IMR-90 (cell line): Measurements from ENCODE around the gene PRSS23. TPM values are rescaled to one million over a fixed set of nuclear protein-coding genes. Genes with fewer than 3 reads are reported as not detected.

Source experiments
- ATAC-seq: fragments of 200-7000 bp; cut with Tn5 transposase; 2 replicates; pipeline ENCODE4 v1.9.1; 2020; ENCODE audit warnings: low read depth, mild to moderate bottlenecking, moderate library complexity
- BruUV-seq: library from RNA; stranded (reverse); fragments of 400-500 nt; replicated peaks from 2 replicates; lab custom pipeline; 2021; lab: Mats Ljungman, UMichigan
- CTCF ChIA-PET: fragments of 300-600 bp; formaldehyde crosslinking; extraction: SDS; loops from one replicate; lab custom pipeline; 2021; ENCODE audit warnings: antibody characterized with exemption; lab: Yijun Ruan, JAX
- POLR2A ChIA-PET: fragments of 300-600 bp; sonication (Branson Sonifier 250); formaldehyde crosslinking; loops from one replicate; lab custom pipeline; 2022; ENCODE audit warnings: antibody characterized with exemption; ENCODE audit not compliant: unreplicated experiment; lab: Charles Lee
- DNase-seq: peaks from one replicate; pipeline ENCODE4 v3.0.0; 2013
- H2AFZ ChIP-seq: replicated peaks from 2 replicates; pipeline ENCODE3; 2013; ENCODE audit warnings: low read length, mild to moderate bottlenecking; ENCODE audit not compliant: poor library complexity
- H2AK5ac ChIP-seq: 2 replicates; pipeline ENCODE4 v1.6.1; 2013; ENCODE audit warnings: low read depth, low read length, inconsistent platforms
- H2AK9ac ChIP-seq: replicated peaks from 2 replicates; pipeline ENCODE3; 2013; ENCODE audit warnings: mild to moderate bottlenecking, low read depth, low read length, moderate library complexity; ENCODE audit not compliant: poor library complexity
- H2BK120ac ChIP-seq: 2 replicates; pipeline ENCODE4 v1.6.1; 2013; ENCODE audit warnings: low read depth, low read length, inconsistent platforms
- H2BK15ac ChIP-seq: 3 replicates; pipeline ENCODE4 v1.6.1; 2013; ENCODE audit warnings: low read depth, low read length, inconsistent platforms
- H2BK20ac ChIP-seq: 2 replicates; pipeline ENCODE4 v1.6.1; 2013; ENCODE audit warnings: low read depth, mild to moderate bottlenecking, inconsistent platforms, low read length, moderate library complexity
- H2BK5ac ChIP-seq: 2 replicates; pipeline ENCODE4 v1.6.1; 2013; ENCODE audit warnings: mild to moderate bottlenecking, low read depth, low read length, inconsistent platforms; ENCODE audit not compliant: poor library complexity, severe bottlenecking
- H3K14ac ChIP-seq: replicated peaks from 2 replicates; pipeline ENCODE4 v1.6.1; 2013; ENCODE audit warnings: low read depth, low read length, inconsistent platforms
- H3K18ac ChIP-seq: 2 replicates; pipeline ENCODE4 v1.6.1; 2013; ENCODE audit warnings: low read depth, low read length, control low read depth
- H3K23ac ChIP-seq: 2 replicates; pipeline ENCODE4 v1.6.1; 2013; ENCODE audit warnings: low read depth, low read length, inconsistent platforms
- H3K27ac ChIP-seq: 2 replicates; pipeline ENCODE4 v1.5.1; 2013; ENCODE audit warnings: mild to moderate bottlenecking, control low read depth, low read length; ENCODE audit not compliant: insufficient read depth
- H3K27me3 ChIP-seq: 2 replicates; pipeline ENCODE4 v1.6.1; 2013; ENCODE audit warnings: low read length; ENCODE audit not compliant: control insufficient read depth, insufficient read depth
- H3K36me3 ChIP-seq: 2 replicates; pipeline ENCODE4 v1.6.1; 2013; ENCODE audit warnings: low read length, mixed read lengths; ENCODE audit not compliant: control insufficient read depth, insufficient read depth
- H3K4ac ChIP-seq: 2 replicates; pipeline ENCODE4 v1.6.1; 2013; ENCODE audit warnings: low read depth, low read length, inconsistent platforms
- H3K4me1 ChIP-seq: 2 replicates; pipeline ENCODE4 v1.6.1; 2013; ENCODE audit warnings: low read length, mixed read lengths; ENCODE audit not compliant: control insufficient read depth, insufficient read depth
- H3K4me2 ChIP-seq: 2 replicates; pipeline ENCODE4 v1.6.1; 2013; ENCODE audit warnings: low read depth, mild to moderate bottlenecking, control low read depth, low read length, moderate library complexity
- H3K4me3 ChIP-seq: 2 replicates; pipeline ENCODE4 v1.5.1; 2013; ENCODE audit warnings: low read depth, mild to moderate bottlenecking, control low read depth, low read length, moderate library complexity; ENCODE audit not compliant: insufficient read depth
- H3K56ac ChIP-seq: 2 replicates; pipeline ENCODE4 v1.6.1; 2013; ENCODE audit warnings: low read length, inconsistent platforms; ENCODE audit not compliant: insufficient read depth; ENCODE audit errors: extremely low read depth
- H3K79me1 ChIP-seq, 2 experiments: 2 replicates each; pipeline ENCODE4 v1.6.1; 2013; ENCODE audit warnings: low read length in 2 of 2, inconsistent platforms in 1 of 2, low read depth in 1 of 2
- H3K9ac ChIP-seq: 2 replicates; pipeline ENCODE4 v1.6.1; 2013; ENCODE audit warnings: low read depth, low read length, control low read depth
- H3K9me1 ChIP-seq: 2 replicates; pipeline ENCODE4 v1.6.1; 2013; ENCODE audit warnings: low read length, inconsistent platforms; ENCODE audit not compliant: insufficient read depth
- H3K9me3 ChIP-seq: 2 replicates; pipeline ENCODE4 v1.6.1; 2013; ENCODE audit warnings: low read length; ENCODE audit not compliant: control insufficient read depth, insufficient read depth
- H4K20me1 ChIP-seq: 2 replicates; pipeline ENCODE4 v1.6.1; 2013; ENCODE audit warnings: low read length, inconsistent platforms; ENCODE audit not compliant: insufficient read depth
- H4K5ac ChIP-seq: 2 replicates; pipeline ENCODE4 v1.6.1; 2013; ENCODE audit warnings: mild to moderate bottlenecking, low read depth, low read length, control low read depth
- H4K8ac ChIP-seq, 2 experiments: 2 replicates each; pipeline ENCODE4 v1.6.1; 2013; ENCODE audit warnings: low read depth in 2 of 2, low read length in 2 of 2, control low read depth in 1 of 2, inconsistent platforms in 1 of 2
- H4K91ac ChIP-seq: 2 replicates; pipeline ENCODE4 v1.6.1; 2013; ENCODE audit warnings: low read depth, low read length, inconsistent platforms; ENCODE audit not compliant: insufficient read depth
- BHLHE40 ChIP-seq: fragments of 150-350 bp; IDR thresholded peaks from 2 replicates; pipeline ENCODE4 v1.6.1; 2016; ENCODE audit warnings: mild to moderate bottlenecking, low read depth, low read length
- CEBPB ChIP-seq: IDR thresholded peaks from 2 replicates; pipeline ENCODE4 v1.6.1; 2012; ENCODE audit warnings: low read depth, low read length, improper control_type of control experiment
- CHD1 ChIP-seq: IDR thresholded peaks from 2 replicates; pipeline ENCODE4 v1.6.1; 2012; ENCODE audit warnings: low read depth, low read length, improper control_type of control experiment
- ELK1 ChIP-seq: fragments of 150-350 bp; IDR thresholded peaks from 2 replicates; pipeline ENCODE4 v1.6.1; 2016; ENCODE audit warnings: low read depth, mild to moderate bottlenecking, low read length, moderate library complexity, borderline replicate concordance
- FOS ChIP-seq: fragments of 150-350 bp; IDR thresholded peaks from 2 replicates; pipeline ENCODE4 v1.6.1; 2016; ENCODE audit warnings: low read depth, low read length
- MAFK ChIP-seq: IDR thresholded peaks from 2 replicates; pipeline ENCODE4 v1.6.1; 2012; ENCODE audit warnings: low read depth, low read length, improper control_type of control experiment
- MAZ ChIP-seq: IDR thresholded peaks from 2 replicates; pipeline ENCODE4 v1.6.1; 2012; ENCODE audit warnings: low read depth, mild to moderate bottlenecking, low read length, improper control_type of control experiment, moderate library complexity, borderline replicate concordance
- MXI1 ChIP-seq: IDR thresholded peaks from 2 replicates; pipeline ENCODE4 v1.6.1; 2012; ENCODE audit warnings: low read depth, mild to moderate bottlenecking, low read length, moderate library complexity, borderline replicate concordance
- NFE2L2 ChIP-seq: fragments of 150-350 bp; IDR thresholded peaks from 2 replicates; pipeline ENCODE4 v1.6.1; 2016; ENCODE audit warnings: low read depth, mild to moderate bottlenecking, low read length
- POLR2A ChIP-seq: IDR thresholded peaks from 2 replicates; pipeline ENCODE4 v1.6.1; 2012; ENCODE audit warnings: mild to moderate bottlenecking, low read depth, low read length
- RAD21 ChIP-seq: IDR thresholded peaks from 2 replicates; pipeline ENCODE4 v1.6.1; 2012; ENCODE audit warnings: low read length, improper control_type of control experiment
- RCOR1 ChIP-seq: IDR thresholded peaks from 2 replicates; pipeline ENCODE4 v1.6.1; 2012; ENCODE audit warnings: mild to moderate bottlenecking, low read length, improper control_type of control experiment; ENCODE audit not compliant: insufficient replicate concordance
- RFX5 ChIP-seq: IDR thresholded peaks from 2 replicates; pipeline ENCODE4 v1.8.0; 2012; ENCODE audit warnings: low read depth, mild to moderate bottlenecking, low read length, moderate library complexity
- SMC3 ChIP-seq: fragments of 150-350 bp; IDR thresholded peaks from 2 replicates; pipeline ENCODE4 v1.6.1; 2016; ENCODE audit warnings: low read depth, mild to moderate bottlenecking, antibody characterized with exemption, low read length, moderate library complexity
- WGBS, 2 experiments: methylation state at CpG; one replicate each; pipeline versions ENCODE4 v1.1.5 to v1.1.7; 2013; ENCODE audit warnings: missing lambda C conversion rate in 2 of 2; ENCODE audit not compliant: insufficient read length in 1 of 2; ENCODE audit errors: extremely low coverage in 2 of 2; 5-methylcytosine and 5-hydroxymethylcytosine counted together
- dilution Hi-C: fragments of 300-500 bp; cut with HindIII; formaldehyde crosslinking; loops from one replicate; pipeline ENCODE4 v1.14.3; 2018; ENCODE audit warnings: low sequenced_read_pairs; ENCODE audit not compliant: unreplicated experiment
- in situ Hi-C: fragments of 300-500 bp; cut with MboI; formaldehyde crosslinking; loops from 3 replicates; pipeline ENCODE4 v1.14.3; 2019; ENCODE audit warnings: low sequenced_read_pairs, inconsistent platforms, mixed read lengths
- intact Hi-C: fragments of 100-400 bp; cut with micrococcal nuclease; formaldehyde crosslinking; loops from 2 replicates; pipeline ENCODE4 v1.10.0; 2022
- polyA plus RNA-seq, 3 experiments: library from polyadenylated mRNA; depleted of rRNA; stranded (reverse); fragments of >200 nt; gene quantifications; 2 replicates each; pipeline ENCODE4 v1.2.3, GENCODE V29; 2012; ENCODE audit warnings: low replicate concordance in 1 of 3
- total RNA-seq: library from RNA; depleted of rRNA; stranded (reverse); fragments of >200 nt; gene quantifications from 2 replicates; pipeline ENCODE4 v1.2.3, GENCODE V29; 2012
- TF ChIP-seq, protein P1 (sequence below): conservative IDR thresholded peaks from 2 replicates; pipeline ENCODE4 v1.5.1; 2012; ENCODE audit warnings: mild to moderate bottlenecking, low read depth, low read length, improper control_type of control experiment
- TF ChIP-seq, protein P2 (sequence below): fragments of 150-350 bp; IDR thresholded peaks from 2 replicates; pipeline ENCODE4 v1.6.1; 2017; ENCODE audit warnings: mild to moderate bottlenecking, antibody characterized with exemption, low read length, low read depth

The PRSS23 gene
- total and polyA plus RNA-seq, 2 of the 4 experiments (the other 2 are of a cell fraction): 100 to 199 TPM

DNA sequence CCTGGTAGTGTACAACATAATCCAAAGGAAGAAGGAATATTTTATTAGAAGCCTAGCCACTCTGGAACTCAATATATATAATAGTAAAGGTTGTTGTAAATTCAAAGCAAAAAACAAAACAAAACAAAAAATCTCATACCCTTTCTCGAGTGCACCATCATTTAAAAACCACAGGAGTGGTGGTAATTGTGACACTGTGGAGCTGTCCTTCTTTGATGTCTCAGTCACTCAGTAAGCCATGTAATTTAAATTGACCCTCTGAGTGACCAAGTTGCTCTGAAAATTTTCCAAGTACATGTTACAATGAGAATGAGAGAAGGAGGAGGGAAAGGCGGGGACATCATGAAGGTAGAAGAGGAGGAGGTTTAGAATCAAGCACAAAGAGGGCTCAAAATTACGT is 6.6 kb downstream of the PRSS23 start:
- no CpG with 5 or more reads among the region's 3 CpGs for WGBS, 2 experiments
- DNase-seq: no peak
- in situ Hi-C loops: no loop called here

More for the DNA sequence above, 6.6 kb downstream of the PRSS23 start:
- H2BK20ac ChIP-seq: no peak overlapping the region
- H3K18ac ChIP-seq: no peak overlapping the region
- no peak overlapping the region for H2BK120ac ChIP-seq
- H4K5ac ChIP-seq: no peak overlapping the region
- H2BK15ac ChIP-seq: no peak overlapping the region
- peaks cover 11% of the 10 kb centered on the region; the same call in 1 of the 2 replicates for H3K4me1 ChIP-seq
- H3K9me1 ChIP-seq: peaks cover 14% of the 10 kb centered on the region; the same call in 1 of the 2 replicates
- ATAC-seq: no peak
- H2AFZ ChIP-seq: no peak overlapping the region
- H2AK5ac ChIP-seq: peak overlapping the region; percentile 14; the same call in 1 of the 2 replicates
- no peak overlapping the region for H3K14ac ChIP-seq
- TF ChIP-seq NFE2L2: no peak
- TF ChIP-seq, protein P1, sequence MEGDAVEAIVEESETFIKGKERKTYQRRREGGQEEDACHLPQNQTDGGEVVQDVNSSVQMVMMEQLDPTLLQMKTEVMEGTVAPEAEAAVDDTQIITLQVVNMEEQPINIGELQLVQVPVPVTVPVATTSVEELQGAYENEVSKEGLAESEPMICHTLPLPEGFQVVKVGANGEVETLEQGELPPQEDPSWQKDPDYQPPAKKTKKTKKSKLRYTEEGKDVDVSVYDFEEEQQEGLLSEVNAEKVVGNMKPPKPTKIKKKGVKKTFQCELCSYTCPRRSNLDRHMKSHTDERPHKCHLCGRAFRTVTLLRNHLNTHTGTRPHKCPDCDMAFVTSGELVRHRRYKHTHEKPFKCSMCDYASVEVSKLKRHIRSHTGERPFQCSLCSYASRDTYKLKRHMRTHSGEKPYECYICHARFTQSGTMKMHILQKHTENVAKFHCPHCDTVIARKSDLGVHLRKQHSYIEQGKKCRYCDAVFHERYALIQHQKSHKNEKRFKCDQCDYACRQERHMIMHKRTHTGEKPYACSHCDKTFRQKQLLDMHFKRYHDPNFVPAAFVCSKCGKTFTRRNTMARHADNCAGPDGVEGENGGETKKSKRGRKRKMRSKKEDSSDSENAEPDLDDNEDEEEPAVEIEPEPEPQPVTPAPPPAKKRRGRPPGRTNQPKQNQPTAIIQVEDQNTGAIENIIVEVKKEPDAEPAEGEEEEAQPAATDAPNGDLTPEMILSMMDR: no peak
- TF ChIP-seq BHLHE40: no peak
- no peak for TF ChIP-seq MAFK
- no peak for TF ChIP-seq MAZ
- TF ChIP-seq CEBPB: no peak
- TF ChIP-seq SMC3: no peak
- TF ChIP-seq ELK1: no peak
- TF ChIP-seq RCOR1: no peak
- TF ChIP-seq RFX5: no peak
- TF ChIP-seq, protein P2, sequence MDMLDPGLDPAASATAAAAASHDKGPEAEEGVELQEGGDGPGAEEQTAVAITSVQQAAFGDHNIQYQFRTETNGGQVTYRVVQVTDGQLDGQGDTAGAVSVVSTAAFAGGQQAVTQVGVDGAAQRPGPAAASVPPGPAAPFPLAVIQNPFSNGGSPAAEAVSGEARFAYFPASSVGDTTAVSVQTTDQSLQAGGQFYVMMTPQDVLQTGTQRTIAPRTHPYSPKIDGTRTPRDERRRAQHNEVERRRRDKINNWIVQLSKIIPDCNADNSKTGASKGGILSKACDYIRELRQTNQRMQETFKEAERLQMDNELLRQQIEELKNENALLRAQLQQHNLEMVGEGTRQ: no peak
- TF ChIP-seq MXI1: no peak
- no peak for TF ChIP-seq CHD1
- no peak for TF ChIP-seq POLR2A
- TF ChIP-seq FOS: no peak
- no peak for TF ChIP-seq RAD21
- H3K56ac ChIP-seq: no peak overlapping the region
- dilution Hi-C loops (no loop called here), intact Hi-C loops (no loop called here)
- BruUV-seq: no TSS peak
- H3K9me3 ChIP-seq: no peaks in the 10 kb centered on the region
- no peak overlapping the region for H3K4me3 ChIP-seq
- 0 out of 2 replicates have a peak, but pooled peaks cover 5% of the 10 kb centered on the region for H3K36me3 ChIP-seq
- ChIA-PET CTCF (no interaction called here), POLR2A (no interaction called here)
- H3K23ac ChIP-seq: no peak overlapping the region
- no peak overlapping the region for H4K8ac ChIP-seq
- no peak overlapping the region for H3K9ac ChIP-seq
- no peak overlapping the region for H3K27ac ChIP-seq
- H3K4me2 ChIP-seq: no peak overlapping the region
- H3K79me1 ChIP-seq: peaks cover 32 to 68% of the 10 kb centered on the region in 2 experiments
- no peaks in the 10 kb centered on the region for H4K20me1 ChIP-seq
- H4K91ac ChIP-seq: no peak overlapping the region
- H2BK5ac ChIP-seq: no peak overlapping the region
- H2AK9ac ChIP-seq: no peak overlapping the region
- no peak overlapping the region for H3K4ac ChIP-seq
- no peaks in the 10 kb centered on the region for H3K27me3 ChIP-seq
